ENCODE data around the gene EMX1. TPM values are rescaled to one million over a fixed set of nuclear protein-coding genes. Genes with fewer than 3 reads are reported as not detected.

EMX1 gene
- total and polyA plus RNA-seq, 12 donors, result 0.01 to 0.07 TPM; not detected in 10

- Histone ChIP-seq H3K27me3 (peaks cover 0 to 53% (median 32%) of the 10 kb centered on the region in 7 donors), H3K9me3 (no peaks in the 10 kb centered on the region), H3K36me3 (peaks cover 0 to 16% (median 0%) of the 10 kb centered on the region in 9 donors), H3K27ac (no peak overlapping the region), H3K4me1 (peaks cover 2 to 22% (median 12%) of the 10 kb centered on the region in 9 donors), H3K4me3 (peak overlapping the region in 1 of 10 donors; percentile 16)
- 8 to 10% methylated on average over 16 of the region's 16 CpGs for WGBS, 2 donors
- ATAC-seq, result peak; percentile 19 to 61 (median 32)
- intact Hi-C loops (cut with DNase I), result loop anchor here in 9 of 10 donors (5.0 to 10.0 kb wide), 5 partner anchors 76 to 189 kb away; partner anchors contain the start of gene SFXN5 (in 4 of the 9)
- TF ChIP-seq CTCF (IDR thresholded peaks at IDR 0.05), result no peak
- DNase-seq, result peak; percentile 38 to 67
Observed at GRCh38 chr2:72895759-72896281, 21.5 kb upstream of the EMX1 start.

GRCh38 chr2:72896446-72896845, 20.9 kb upstream of the EMX1 start:
- DNase-seq, result no peak
- H3K36me3 ChIP-seq, result peaks cover 0 to 11% (median 0%) of the 10 kb centered on the region in 9 donors
- peaks cover 0 to 59% (median 38%) of the 10 kb centered on the region in 7 donors for H3K27me3 ChIP-seq
- intact Hi-C loops (cut with DNase I), result loop anchor here in 9 of 10 donors (5.0 to 10.0 kb wide), 5 partner anchors 76 to 188 kb away; partner anchors contain the start of gene SFXN5 (in 4 of the 9)
- no peak for TF ChIP-seq CTCF (IDR thresholded peaks at IDR 0.05)
- ATAC-seq, result no peak
- WGBS, 2 donors, result 77 to 82% methylated on average over 4 of the region's 4 CpGs
- no peaks in the 10 kb centered on the region for H3K9me3 ChIP-seq
- H3K4me1 ChIP-seq, result peaks cover 2 to 21% (median 12%) of the 10 kb centered on the region in 9 donors
- H3K4me3 ChIP-seq, result no peak overlapping the region
- H3K27ac ChIP-seq, result no peak overlapping the region

- peaks cover 2 to 21% (median 12%) of the 10 kb centered on the region in 9 donors for H3K4me1 ChIP-seq
- 75 to 77% methylated on average over 18 of the region's 18 CpGs for WGBS, 2 donors
- H3K27ac ChIP-seq, result no peak overlapping the region
- no peak for TF ChIP-seq CTCF (IDR thresholded peaks at IDR 0.05)
- no peak overlapping the region for H3K4me3 ChIP-seq
- H3K9me3 ChIP-seq, result no peaks in the 10 kb centered on the region
- peaks cover 0 to 74% (median 52%) of the 10 kb centered on the region in 7 donors for H3K27me3 ChIP-seq
- DNase-seq (no peak), ATAC-seq (no peak)
- intact Hi-C loops (cut with DNase I), result loop anchor here in 9 of 10 donors (5.0 to 10.0 kb wide), 5 partner anchors 74 to 187 kb away; partner anchors contain the start of gene SFXN5 (in 4 of the 9)
- H3K36me3 ChIP-seq, result no peaks in the 10 kb centered on the region
Observed at GRCh38 chr2:72897785-72898584, 19.3 kb upstream of the EMX1 start.

- no peak for DNase-seq
- H3K27me3 ChIP-seq, result peaks cover 0 to 80% (median 57%) of the 10 kb centered on the region in 7 donors
Observed at GRCh38 chr2:72898585-72898906, 18.8 kb upstream of the EMX1 start.

More at GRCh38 chr2:72898585-72898906, 18.8 kb upstream of the EMX1 start:
- no peaks in the 10 kb centered on the region for H3K9me3 ChIP-seq
- no peaks in the 10 kb centered on the region for H3K36me3 ChIP-seq
- WGBS, 2 donors, result 84 to 87% methylated on average over 2 of the region's 2 CpGs
- no peak overlapping the region for H3K4me3 ChIP-seq
- intact Hi-C loops (cut with DNase I), result loop anchor here in 9 of 10 donors (5.0 to 10.0 kb wide), 5 partner anchors 74 to 186 kb away; partner anchors contain the start of gene SFXN5 (in 4 of the 9)
- peaks cover 2 to 21% (median 12%) of the 10 kb centered on the region in 9 donors for H3K4me1 ChIP-seq
- no peak overlapping the region for H3K27ac ChIP-seq
- no peak for TF ChIP-seq CTCF (IDR thresholded peaks at IDR 0.05)
- ATAC-seq, result no peak
